NCI-H187 treated with DMSO at 0.1 percent for 48 hours (cell line): Measurements from ENCODE around the gene TERT.

ENCODE experiments used
- DNase-seq: peaks from one replicate; lab custom pipeline; 2025; lab: John Stamatoyannopoulos, UW

TERT gene

DNA sequence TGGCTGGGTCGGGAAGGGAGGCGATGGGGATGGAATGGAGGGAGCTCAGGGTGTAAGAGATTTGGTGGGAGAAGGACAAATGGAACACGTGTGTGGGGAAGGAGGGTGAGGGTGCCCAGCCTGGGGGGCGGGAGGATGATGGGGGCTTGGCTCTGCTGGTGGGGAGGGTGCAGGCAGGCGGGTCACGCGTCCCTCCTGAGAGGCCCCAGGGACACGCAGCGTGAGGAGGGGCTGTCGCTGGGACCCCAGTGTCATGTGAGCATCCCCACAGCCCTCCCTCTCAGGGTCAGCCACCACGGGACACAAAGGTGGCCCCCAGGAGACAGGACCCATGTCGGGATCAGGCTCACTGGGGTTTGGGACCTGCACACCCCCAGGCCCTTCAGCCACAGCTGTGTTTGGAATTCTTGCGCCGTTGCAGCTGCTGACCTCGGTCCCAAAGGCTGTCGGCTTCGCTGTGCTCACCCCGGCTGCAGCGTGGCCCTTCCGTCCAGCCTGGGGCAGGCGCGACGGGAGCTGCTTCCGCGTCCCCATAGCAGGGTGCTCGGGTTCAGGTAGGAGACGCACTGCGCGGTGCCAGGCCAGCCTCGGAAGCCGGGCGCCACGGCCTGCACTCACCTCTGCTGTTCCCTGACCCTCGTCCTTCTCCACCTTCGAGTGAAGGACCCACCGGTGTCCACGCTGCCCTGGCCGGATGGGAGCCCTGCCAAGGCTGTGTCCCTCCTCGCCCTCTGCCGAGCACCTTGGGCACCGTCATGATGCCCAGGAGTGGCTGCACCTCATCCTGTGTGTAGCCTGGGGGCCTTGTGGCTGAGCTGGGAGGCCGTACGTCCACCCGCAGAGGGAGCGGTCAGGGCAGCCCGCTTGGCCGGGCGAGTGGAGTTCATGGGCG is 88.1 kb downstream of the TERT start:
- no peak for DNase-seq

DNA sequence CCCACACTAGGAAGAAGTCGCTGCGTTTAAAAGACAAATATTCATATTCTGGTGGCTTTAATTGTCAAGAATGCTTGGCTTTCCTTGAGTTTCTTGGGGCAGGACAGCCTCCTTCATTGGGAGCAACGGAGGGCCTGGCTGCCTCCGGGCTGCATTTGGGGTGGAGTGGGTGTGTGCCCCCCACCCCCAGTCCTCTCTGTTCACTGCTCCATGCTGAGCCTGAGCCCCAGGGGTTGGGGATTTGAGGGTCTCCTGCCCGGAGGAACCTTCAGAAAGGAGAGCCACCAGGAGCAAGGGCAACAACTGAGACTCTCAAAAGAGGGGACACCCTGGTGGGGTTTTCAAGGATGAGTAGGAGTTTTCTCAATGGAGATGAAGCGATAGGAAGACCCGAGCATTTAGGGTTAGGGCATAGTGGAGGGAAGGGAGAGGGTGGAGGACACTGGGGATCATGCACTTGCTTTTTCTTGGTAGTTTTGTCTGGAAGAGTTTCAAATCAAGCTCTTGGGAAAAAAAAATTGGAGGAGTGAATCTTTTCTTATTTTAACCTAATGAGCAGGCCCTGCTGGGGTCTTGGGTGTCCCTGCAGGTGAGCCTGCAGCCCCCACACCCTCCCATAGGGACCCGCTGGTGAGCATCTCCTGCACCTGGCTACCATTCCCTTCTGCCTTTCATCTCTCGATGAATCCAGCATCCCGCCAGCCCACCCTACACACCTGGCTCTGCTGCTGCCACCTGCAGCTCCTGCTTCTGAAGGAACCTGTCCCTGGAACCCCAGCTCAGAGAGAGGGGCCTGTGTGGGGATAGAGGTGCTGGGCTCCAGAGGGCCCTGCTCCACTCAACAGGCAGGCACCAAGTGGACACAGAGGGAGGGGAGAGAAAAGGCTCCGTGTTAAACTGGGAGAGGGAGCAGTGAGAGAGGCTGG is 89.3 kb downstream of the TERT start:
- DNase-seq, result no peak

DNA sequence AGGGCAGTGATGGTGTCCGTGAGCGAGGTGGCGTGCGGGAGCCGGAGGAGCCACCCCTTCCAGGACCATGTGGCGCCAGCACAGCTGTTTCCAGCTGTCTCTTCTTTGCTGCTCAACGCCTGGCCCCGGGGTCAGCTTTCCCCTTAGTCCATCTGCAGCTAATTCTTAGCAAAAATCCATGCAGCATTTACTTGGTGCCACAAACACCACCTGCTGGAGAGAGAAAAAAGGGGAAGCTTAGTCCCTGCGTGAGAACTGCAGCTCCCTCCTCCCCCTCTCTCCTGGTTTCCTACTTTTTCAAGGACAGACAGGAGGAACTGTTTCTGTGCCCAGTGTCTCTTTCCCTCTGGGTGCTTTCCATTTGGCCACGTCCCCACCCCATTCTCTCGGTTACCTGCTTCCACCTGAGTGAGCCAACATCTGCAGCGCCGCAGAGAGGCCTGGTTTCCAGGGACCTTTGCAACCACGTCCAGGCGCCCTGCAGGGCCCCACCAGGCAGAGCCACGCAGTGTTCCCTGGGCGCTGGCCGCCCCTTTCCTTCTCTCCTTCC is 90.1 kb downstream of the TERT start:
- DNase-seq, result no peak

DNA sequence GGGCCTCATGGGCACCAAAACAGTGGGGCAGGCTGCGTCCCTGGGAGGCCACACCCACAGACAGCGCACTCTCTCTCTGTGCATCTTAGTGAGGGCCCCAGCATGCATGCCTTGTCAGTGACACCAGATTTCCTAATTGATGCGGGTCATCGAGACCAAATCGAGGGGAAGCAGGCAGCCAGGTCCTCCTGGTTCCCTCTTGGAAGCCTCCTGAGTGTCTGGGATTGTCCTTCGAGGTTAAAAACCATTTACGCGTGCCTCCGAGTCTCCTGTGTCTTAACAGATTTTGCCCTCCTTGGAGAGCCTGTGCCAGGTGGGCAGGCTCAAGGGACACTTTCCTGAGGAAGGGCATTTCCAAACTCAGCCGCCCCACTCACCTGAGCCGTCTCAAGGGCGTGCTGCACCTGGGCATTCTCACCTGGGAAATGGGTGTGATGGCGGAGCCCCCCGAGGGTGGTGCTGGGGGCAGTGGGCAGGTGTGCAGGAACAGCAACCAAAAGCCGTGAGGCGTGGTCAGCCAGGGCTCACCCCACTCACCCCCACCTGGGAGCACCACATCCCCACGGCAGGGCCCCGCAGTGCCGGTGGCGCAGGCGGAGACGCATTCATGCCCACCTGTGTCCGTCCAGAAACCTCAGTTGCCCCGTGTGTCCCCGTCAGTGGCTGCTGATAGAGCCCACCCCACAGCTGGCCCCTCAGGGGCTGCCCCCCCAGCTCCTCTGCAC is 90.7 kb downstream of the TERT start:
- no peak for DNase-seq

DNA sequence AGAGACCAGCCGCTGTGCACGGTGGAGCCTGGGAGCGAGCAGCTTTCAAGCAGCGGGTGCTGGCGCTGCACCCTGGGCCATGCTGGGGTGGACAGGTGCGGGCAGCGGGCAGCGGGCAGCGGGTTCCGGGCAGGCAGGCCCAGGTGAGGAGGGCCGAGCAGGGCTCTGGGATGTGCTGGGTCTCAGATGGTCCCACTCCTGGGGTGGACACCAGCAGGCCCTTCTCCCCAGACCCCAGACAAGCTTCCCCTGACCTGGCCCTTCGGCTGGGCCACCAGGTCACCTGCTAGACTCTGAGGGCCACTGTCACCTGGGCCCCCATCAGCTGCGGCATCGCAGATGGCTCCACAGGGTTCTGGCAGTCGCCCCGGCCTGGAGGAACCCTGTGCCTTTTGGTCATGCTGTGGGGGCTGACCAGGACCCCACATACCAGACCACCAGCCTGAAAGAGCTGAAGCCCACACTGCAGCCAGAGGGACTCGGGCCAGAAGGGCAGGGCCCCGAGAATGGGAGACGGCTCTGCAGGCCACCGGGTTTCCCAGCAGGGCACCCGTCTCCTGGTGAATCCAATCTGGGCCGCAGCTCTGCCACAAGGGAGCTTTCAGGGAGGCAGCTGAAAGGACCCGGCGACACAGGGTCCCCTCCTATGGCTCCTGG is 91.4 kb downstream of the TERT start:
- DNase-seq, result no peak
